GM12878 (cell line): ENCODE measurements around the gene GNAZ.

Experiments
- EZH2 ChIP-seq: IDR thresholded peaks from 2 replicates; pipeline ENCODE4 v1.6.1; 2012; ENCODE audit warnings: low read depth, mild to moderate bottlenecking, control low read depth, inconsistent platforms, low read length, borderline replicate concordance; ENCODE audit not compliant: control insufficient read depth
- MAX ChIP-seq: IDR thresholded peaks from 2 replicates; pipeline ENCODE4 v1.6.1; 2012; ENCODE audit warnings: low read depth, low read length, improper control_type of control experiment
- MTA3 ChIP-seq: IDR thresholded peaks from 2 replicates; pipeline ENCODE4 v1.6.1; 2012; ENCODE audit warnings: low read length, inconsistent platforms, borderline replicate concordance
- NKRF ChIP-seq: fragments of 450-650 bp; conservative IDR thresholded peaks from 2 replicates; pipeline ENCODE4 v1.6.1; 2017; ENCODE audit warnings: mild to moderate bottlenecking, moderate library complexity
- SUZ12 ChIP-seq: fragments of 200-600 bp; sonication (generic); IDR thresholded peaks from one replicate; pipeline ENCODE4 v1.6.1; 2018; ENCODE audit warnings: antibody characterized with exemption, mild to moderate bottlenecking; ENCODE audit not compliant: unreplicated experiment

GRCh38 chr22:23119494-23120414, 49.4 kb downstream of the GNAZ start:
- TF ChIP-seq MAX (no peak), NKRF (no peak), MTA3 (no peak), EZH2 (no peak), SUZ12 (no peak)
